ENCODE data around the gene MAJIN.

GRCh38 chr11:65017937-65018336 is 46.0 kb upstream of the MAJIN start:
- TF ChIP-seq CTCF (IDR thresholded peaks at IDR 0.05) (no peak), ZFX (IDR thresholded peaks at IDR 0.05; ENCODE audit: borderline replicate concordance) (no peak)
